PC-9 (cell line): ENCODE measurements around the gene BRK1.

Experiments used
- EZH2 ChIP-seq: fragments of 200-600 bp; sonication (generic); IDR thresholded peaks from 2 replicates; pipeline ENCODE4 v1.8.0; 2017; ENCODE audit warnings: antibody characterized with exemption, low read depth
- TF ChIP-seq, protein P1 (sequence below): fragments of 200-600 bp; sonication (generic); conservative IDR thresholded peaks from 2 replicates; pipeline ENCODE4 v1.6.1; 2017; ENCODE audit warnings: mixed run types, antibody characterized with exemption, mild to moderate bottlenecking, moderate library complexity

DNA sequence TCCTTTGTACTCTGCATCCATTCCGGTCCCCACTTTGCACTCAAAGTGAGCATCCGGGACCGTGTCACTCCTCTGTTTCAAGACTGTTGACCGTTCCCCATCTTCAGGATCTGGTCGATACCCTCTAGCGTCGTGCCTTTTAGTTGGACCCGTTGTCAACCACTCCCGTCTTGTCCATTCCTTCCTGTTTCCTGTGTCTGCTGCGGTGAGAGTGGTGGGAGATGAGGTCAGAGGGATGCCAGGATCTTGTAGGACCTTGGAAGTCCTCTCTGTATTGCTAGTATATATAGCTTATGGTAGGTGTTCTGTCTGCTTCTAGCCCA is 624 bp downstream of the BRK1 start:
- TF ChIP-seq, protein P1, sequence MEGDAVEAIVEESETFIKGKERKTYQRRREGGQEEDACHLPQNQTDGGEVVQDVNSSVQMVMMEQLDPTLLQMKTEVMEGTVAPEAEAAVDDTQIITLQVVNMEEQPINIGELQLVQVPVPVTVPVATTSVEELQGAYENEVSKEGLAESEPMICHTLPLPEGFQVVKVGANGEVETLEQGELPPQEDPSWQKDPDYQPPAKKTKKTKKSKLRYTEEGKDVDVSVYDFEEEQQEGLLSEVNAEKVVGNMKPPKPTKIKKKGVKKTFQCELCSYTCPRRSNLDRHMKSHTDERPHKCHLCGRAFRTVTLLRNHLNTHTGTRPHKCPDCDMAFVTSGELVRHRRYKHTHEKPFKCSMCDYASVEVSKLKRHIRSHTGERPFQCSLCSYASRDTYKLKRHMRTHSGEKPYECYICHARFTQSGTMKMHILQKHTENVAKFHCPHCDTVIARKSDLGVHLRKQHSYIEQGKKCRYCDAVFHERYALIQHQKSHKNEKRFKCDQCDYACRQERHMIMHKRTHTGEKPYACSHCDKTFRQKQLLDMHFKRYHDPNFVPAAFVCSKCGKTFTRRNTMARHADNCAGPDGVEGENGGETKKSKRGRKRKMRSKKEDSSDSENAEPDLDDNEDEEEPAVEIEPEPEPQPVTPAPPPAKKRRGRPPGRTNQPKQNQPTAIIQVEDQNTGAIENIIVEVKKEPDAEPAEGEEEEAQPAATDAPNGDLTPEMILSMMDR, result no peak
- no peak for TF ChIP-seq EZH2
